ENCODE data around the gene VSTM4.

DNA sequence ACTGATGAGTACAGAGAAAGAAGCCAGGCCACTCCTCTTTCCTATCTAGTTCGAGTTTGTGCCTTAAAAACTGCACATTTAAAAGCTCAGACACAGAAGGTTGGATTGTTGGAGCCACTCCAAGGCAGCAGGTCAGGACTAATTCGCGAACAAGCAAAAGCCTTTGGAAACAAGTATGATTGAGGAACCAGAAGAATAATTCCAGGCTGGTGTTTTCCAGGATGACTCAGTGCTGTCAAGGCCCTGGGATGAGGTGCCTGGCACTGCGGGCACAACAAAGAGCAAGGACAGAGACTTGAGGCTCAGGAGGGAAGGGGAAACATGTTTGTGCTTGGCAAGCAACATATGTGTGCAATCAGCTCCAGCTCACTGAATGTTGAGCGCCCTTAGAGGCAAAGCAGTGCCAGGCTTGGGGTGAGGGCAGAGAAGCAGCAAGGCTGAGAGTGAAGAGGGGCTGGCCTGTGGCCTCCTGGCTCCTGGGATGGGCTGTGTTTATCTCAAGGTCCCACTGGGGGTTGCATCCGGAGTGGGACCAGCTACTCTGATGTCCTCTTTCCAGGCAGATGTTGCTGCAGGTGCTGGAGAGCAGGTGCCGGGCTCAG lies 44.1 kb downstream of the VSTM4 start:
- TF ChIP-seq, protein P1, sequence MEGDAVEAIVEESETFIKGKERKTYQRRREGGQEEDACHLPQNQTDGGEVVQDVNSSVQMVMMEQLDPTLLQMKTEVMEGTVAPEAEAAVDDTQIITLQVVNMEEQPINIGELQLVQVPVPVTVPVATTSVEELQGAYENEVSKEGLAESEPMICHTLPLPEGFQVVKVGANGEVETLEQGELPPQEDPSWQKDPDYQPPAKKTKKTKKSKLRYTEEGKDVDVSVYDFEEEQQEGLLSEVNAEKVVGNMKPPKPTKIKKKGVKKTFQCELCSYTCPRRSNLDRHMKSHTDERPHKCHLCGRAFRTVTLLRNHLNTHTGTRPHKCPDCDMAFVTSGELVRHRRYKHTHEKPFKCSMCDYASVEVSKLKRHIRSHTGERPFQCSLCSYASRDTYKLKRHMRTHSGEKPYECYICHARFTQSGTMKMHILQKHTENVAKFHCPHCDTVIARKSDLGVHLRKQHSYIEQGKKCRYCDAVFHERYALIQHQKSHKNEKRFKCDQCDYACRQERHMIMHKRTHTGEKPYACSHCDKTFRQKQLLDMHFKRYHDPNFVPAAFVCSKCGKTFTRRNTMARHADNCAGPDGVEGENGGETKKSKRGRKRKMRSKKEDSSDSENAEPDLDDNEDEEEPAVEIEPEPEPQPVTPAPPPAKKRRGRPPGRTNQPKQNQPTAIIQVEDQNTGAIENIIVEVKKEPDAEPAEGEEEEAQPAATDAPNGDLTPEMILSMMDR (IDR thresholded peaks at IDR 0.05) = no peak
- no peak for TF ChIP-seq SIN3A (IDR thresholded peaks at IDR 0.05; ENCODE audit: borderline replicate concordance, insufficient read depth, low read depth, low read length)
- no peak for TF ChIP-seq POLR2AphosphoS5 (IDR thresholded peaks at IDR 0.05; ENCODE audit: low read depth, low read length)
- no peak for TF ChIP-seq TCF7L2 (IDR thresholded peaks at IDR 0.05; ENCODE audit: low read depth, low read length)
